ENCODE data around the gene MAGED4.
"Not testable (repeated sequence)": the region's sequence is repeated elsewhere in the genome, so short reads cannot be mapped to it uniquely, and the experiment has no call there.

The MAGED4 gene, protein sequence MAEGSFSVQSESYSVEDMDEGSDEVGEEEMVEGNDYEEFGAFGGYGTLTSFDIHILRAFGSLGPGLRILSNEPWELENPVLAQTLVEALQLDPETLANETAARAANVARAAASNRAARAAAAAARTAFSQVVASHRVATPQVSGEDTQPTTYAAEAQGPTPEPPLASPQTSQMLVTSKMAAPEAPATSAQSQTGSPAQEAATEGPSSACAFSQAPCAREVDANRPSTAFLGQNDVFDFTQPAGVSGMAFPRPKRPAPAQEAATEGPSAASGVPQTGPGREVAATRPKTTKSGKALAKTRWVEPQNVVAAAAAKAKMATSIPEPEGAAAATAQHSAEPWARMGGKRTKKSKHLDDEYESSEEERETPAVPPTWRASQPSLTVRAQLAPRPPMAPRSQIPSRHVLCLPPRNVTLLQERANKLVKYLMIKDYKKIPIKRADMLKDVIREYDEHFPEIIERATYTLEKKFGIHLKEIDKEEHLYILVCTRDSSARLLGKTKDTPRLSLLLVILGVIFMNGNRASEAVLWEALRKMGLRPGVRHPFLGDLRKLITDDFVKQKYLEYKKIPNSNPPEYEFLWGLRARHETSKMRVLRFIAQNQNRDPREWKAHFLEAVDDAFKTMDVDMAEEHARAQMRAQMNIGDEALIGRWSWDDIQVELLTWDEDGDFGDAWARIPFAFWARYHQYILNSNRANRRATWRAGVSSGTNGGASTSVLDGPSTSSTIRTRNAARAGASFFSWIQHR

DNA sequence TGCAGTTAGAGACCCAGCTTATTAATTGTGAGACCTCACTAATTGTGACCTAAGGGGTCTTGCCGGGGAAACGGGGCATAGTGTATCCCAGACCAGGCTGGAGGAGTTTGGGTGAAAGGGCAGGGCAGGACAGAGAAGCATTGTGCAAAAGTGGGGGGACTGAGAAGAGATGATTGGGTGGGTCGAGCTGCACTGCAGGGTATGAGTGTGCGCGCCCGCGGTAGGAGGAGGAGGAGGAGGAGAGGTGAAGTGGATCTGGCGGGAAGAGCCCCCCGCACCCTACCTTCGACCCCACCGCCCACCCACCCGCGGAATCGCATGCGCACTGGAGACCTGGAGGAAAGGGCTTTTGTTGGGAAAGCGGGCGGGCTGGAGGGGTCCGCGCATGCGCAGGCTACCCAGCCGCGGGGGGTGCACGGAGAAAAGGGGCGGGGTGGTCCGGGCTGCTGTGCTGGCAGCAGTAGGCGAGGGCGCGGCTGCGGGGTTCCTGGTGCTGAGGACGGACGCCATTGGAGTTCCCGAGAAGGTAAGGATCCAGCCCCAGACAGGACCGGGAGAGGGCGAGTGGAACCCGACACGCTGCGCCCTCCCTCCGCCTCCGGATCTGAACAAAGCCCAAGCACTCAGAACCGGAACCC lies at the start of gene MAGED4:
MAGED4 (plus strand) TSS at position 449 of the 638 bp plus-strand sequence. CDS start 1,035 bp downstream, outside the sequence.
- DNase-seq: not testable (repeated sequence)

DNA sequence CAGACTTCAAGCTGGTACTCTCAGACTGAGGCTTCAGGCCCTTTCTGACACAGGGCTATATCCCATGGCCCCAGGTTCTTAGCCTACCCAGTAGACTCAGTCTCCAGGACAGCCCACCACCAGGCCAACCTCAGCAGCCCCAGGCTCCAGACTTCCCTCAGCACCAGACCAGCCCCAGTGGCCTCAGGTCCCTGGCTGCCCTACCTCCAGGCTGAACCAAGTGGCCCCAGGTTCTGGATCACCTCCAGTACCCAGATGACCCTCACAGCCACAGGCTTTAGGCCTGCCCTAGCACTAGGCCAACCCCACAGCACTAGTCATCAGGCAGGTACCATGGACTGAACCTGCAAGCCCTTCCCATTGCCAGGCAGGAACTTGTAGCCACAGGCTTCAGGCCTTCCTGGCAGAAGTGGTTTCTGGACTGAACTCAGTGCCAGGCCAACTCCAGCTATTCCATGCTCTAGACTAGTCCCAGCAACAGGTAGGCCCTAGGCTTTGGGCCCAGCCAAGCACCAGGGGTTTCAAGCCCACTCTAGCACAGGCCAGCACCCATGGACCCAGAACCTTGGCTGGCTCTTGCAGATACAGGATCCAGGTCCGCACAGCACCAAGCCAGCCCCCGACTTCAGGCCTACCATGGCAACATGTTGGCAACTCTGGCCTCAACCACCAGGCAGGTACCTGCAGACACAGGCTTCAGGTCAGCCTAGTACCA lies 45.7 kb upstream of the MAGED4 start:
- no peak for DNase-seq

DNA sequence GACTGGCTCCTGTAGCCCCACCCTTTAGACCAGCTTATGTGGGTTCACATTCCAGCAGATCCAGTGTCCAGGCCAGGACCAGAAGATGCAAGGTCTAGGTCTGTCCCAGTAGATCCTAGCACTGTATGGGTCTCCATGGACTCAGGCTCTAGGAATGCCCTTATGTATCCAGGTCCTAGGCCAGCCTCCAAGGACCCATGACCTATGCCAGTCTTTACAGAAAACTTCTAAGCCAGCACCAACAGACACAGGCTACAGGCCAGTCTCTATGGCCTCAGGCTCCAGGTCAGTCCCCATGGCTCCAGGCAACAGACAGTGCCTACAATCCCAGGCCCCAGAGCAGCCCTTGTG lies 45.2 kb upstream of the MAGED4 start:
- no peak for DNase-seq

DNA sequence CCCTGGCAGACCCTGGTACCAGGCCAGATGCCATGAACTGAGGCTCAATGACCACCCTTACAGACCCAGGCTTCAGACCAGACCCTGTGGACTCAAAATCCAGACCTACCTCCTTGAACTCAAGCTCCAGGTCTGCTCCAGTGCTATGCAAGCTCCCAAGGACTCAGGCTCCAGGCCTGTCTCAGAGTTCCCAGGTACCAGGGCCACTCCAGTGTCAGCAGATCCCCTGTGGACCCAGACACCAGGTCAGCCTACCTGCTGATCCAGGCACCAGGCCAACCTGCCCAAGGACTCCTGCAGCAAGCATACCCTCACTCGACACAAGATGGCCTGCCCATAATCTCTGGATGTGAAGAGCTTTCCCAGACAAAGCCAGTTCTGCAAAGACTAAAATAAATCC lies 44.7 kb upstream of the MAGED4 start:
- DNase-seq: no peak

DNA sequence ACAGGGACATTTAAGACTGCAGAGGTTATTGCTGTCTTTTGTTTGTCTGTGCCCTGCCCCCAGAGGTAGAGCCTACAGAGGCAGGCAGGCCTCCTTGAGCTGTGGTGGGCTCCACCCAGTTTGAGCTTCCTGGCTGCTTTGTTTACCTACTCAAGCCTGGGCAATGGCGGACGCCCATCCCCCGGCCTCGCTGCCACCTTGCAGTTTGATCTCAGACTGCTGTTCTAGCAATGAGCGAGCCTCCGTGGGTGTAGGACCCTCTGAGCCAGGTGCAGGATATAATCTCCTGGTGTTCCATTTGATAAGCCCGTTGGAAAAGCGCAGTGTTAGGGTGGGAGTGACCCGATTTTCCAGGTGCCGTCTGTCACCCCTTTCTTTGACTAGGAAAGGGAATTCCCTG lies 34.0 kb upstream of the MAGED4 start:
- DNase-seq: not testable (repeated sequence)

DNA sequence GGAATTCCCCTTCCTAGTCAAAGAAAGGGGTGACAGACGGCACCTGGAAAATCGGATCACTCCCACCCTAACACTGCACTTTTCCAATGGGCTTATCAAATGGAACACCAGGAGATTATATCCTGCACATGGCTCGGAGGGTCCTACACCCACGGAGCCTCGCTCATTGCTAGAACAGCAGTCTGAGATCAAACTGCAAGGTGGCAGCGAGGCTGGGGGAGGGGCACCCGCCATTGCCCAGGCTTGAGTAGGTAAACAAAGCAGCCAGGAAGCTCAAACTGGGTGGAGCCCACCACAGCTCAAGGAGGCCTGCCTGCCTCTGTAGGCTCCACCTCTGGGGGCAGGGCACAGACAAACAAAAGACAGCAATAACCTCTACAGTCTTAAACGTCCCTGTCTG lies 24.5 kb upstream of the MAGED4 start:
- not testable (repeated sequence) for DNase-seq

DNA sequence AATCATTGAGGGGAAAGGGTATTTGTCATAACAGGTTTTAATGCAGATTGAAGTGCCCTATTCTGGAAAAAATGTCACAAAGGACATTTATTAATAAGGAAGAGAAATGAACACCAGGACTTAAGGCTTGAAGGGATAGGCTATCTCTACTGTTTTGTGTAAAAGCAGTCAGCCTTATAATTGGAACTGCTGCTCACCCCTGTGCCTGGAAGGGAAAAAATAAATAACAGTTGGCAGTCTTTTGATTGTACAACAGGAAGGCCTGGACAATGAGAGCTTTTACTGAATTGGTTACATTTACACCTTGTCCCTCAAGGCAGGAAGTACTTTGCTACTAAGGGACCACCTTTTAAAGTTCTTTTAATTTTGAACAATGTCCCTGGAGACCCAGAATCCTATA lies 17.8 kb upstream of the MAGED4 start:
- no peak for DNase-seq

DNA sequence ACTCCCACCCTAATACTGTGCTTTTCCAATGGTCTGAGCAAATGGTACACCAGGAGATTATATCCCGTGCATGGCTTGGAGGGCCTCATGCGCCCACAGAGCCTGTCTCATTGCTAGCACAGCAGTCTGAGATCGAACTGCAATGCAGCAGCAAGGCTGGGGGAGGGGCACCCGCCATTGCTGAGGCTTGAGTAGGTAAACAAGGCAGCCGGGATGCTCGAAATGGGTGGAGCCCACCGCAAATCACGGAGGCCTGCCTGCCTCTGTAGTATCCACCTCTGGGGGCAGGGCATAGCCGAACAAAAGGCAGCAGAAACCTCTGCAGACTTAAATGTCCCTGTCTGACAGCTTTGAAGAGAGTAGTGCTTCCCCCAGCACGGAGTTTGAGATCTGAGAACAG lies 13.6 kb upstream of the MAGED4 start:
- not testable (repeated sequence) for DNase-seq

DNA sequence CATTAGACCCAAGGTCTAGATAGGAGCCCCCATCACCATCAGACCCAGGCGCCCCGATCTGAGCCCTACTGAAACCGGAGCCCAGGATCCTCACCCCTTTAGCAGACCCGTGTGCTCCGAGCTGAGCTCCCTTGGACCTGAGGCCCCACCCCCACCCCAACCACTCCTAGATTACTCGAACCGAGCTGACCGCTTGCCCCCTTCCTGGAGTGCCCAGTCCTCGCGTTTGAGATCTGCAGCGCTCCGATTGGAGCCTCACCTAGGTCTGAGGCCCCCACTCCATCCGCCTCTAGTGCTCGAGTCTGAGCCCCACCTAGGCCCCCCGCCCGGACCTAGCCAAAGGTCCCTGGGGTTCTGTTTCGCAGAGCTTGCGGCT lies 378 bp downstream of the MAGED4 start:
- not testable (repeated sequence) for DNase-seq

DNA sequence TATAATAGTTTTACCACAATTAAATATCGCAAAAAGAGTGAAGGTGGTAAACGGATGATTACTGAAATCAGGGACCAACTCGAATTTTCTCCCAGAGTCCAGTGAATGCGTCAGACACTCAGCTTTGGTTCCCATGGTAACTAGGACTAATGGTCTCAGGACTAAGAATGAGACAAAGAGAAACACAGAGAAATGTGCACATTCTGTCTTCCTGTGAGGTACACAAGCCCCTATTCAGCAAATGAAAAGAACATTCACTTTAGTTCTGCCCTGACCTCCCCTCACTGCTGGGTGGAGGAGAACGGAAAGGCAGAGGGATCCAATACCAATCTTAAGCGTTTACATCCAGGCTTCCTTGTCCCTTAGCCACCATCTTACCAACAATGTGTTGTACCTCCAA lies 26.7 kb downstream of the MAGED4 start:
- DNase-seq: not testable (repeated sequence)

DNA sequence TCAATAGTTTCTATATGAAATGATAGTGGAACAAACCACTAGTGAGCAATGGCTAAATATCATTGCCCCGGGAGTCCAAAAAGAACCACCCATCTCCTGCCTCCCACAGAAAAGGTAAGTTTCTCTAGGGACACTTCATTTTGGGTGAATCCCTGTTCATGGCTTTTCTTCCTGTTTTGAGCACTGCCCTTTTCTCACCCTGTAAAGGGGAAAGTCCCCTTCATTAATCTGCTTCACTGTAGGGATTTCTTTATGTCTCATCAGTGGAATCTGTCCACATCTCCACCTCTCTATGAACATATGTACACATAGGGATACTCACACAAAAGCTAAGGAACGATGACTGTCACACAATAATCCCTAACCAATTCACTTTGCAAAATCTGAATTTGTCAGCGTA lies 28.6 kb downstream of the MAGED4 start:
- no peak for DNase-seq

DNA sequence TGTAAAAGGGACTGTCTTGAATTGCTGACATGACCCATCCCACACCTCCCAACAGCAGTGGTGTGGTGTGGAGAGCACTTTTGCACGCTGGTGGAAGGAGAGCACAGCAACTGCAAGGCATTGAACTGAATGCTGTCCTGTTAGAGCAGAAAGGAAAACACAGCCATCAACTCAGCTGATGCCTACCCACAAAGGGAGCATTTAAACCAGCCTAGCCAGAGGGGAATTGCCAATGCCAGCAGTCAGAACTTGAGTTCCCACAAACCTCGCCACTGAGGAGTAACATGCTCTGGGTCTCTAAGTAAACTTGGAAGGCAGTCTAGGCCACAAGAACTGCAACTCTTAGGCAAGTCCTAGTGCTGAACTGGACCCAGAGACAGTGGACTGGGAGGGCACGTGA lies 31.9 kb downstream of the MAGED4 start:
- no peak for DNase-seq

DNA sequence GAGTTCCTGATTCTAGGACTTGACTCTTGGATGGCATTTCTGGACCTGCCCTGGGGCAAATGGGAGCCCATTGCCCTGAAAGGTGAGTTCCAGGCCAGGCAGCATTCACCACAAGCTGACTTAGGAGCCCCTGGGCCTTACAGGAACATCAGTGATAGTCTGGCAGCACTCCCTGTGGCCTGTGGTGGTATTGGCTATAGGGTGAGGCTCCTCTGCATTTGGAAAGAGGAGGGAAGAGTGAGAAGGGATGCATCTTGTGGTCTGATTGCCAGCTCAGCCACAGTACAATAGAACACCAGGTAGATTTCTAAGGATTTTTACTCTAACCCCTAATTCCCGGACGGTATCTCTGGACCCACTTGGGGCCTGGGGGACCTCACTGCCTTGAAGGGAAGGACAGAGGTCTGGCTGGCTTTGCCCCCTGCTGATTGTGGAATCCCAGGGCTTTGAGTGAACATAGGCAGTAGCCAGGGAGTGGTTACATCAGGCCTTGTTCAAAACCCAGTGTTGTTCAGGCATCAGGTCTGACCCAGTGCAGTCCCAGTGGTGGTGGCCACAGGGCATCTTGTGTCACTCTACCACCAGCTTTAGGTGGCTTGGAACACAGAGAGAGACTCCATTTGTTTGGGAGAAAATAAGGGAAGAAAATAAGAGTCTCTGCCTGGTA lies 32.9 kb downstream of the MAGED4 start:
- DNase-seq: no peak

DNA sequence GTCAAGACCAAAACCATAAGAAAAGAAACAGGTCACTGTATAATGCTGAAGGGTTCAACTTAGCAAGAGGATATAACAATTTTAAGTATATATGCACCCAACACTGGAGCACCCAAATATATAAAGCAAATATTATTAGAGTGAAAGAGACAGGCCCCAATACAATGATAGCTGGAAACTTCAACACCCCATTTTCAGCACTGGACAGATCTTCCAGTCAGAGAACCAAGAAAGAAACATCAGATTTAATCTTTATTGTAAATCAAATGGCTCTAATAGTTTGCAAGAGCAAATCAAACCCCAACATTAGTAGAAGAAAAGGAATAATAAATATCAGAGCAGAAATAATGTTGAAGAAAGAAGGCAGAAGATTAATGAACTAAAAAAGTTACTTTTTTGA lies 36.2 kb downstream of the MAGED4 start:
- no peak for DNase-seq
